WTC11 (cell line): ENCODE measurements around the gene OSBP2. TPM values are rescaled to one million over a fixed set of nuclear protein-coding genes. Genes with fewer than 3 reads are reported as not detected.

Experiments used
- ATAC-seq: fragments of 200-7000 bp; cut with Tn5 transposase; 2 replicates; pipeline ENCODE4 v1.10.0; 2021; ENCODE audit warnings: mild to moderate bottlenecking, moderate library complexity
- CTCF ChIA-PET: fragments of 300-600 bp; sonication (Branson Sonifier 250); formaldehyde crosslinking; loops from one replicate; lab custom pipeline; 2021; ENCODE audit warnings: antibody characterized with exemption; lab: Charles Lee
- POLR2A ChIA-PET: fragments of 350-600 bp; sonication (Branson Sonifier 250); formaldehyde crosslinking; loops from one replicate; lab custom pipeline; 2021; ENCODE audit warnings: antibody characterized with exemption; lab: Charles Lee
- DNase-seq: peaks from one replicate; pipeline ENCODE4 v3.0.0; 2021; ENCODE audit warnings: low spot score
- H3K27ac Mint-ChIP-seq: 2 replicates; pipeline ENCODE4 v1.8.0; 2021; ENCODE audit warnings: mixed read lengths
- H3K27me3 Mint-ChIP-seq: 2 replicates; pipeline ENCODE4 v1.8.0; 2021; ENCODE audit warnings: low read depth, mild to moderate bottlenecking, moderate library complexity, mixed read lengths
- H3K36me3 Mint-ChIP-seq: 2 replicates; pipeline ENCODE4 v1.8.0; 2021; ENCODE audit warnings: mixed read lengths
- H3K4me1 Mint-ChIP-seq: 2 replicates; pipeline ENCODE4 v1.8.0; 2022; ENCODE audit warnings: mixed read lengths
- H3K4me3 Mint-ChIP-seq: 2 replicates; pipeline ENCODE4 v1.8.0; 2021; ENCODE audit warnings: mild to moderate bottlenecking, moderate library complexity, mixed read lengths
- H3K9me3 Mint-ChIP-seq: 2 replicates; pipeline ENCODE4 v1.8.0; 2021; ENCODE audit warnings: mixed read lengths
- ATF1 ChIP-seq: sonication (generic); formaldehyde crosslinking; IDR thresholded peaks from 2 replicates; pipeline ENCODE4 v1.8.1; 2023; ENCODE audit warnings: mild to moderate bottlenecking, moderate library complexity, missing genetic modification reagents
- ELF4 ChIP-seq: sonication (generic); formaldehyde crosslinking; IDR thresholded peaks from 2 replicates; pipeline ENCODE4 v1.8.1; 2022; ENCODE audit warnings: low read depth, mild to moderate bottlenecking, moderate library complexity, missing genetic modification reagents
- FOXJ3 ChIP-seq: sonication (generic); formaldehyde crosslinking; IDR thresholded peaks from 2 replicates; pipeline ENCODE4 v1.9.0; 2021; ENCODE audit warnings: missing genetic modification reagents, mild to moderate bottlenecking, borderline replicate concordance
- FOXK1 ChIP-seq: sonication (generic); formaldehyde crosslinking; IDR thresholded peaks from 2 replicates; pipeline ENCODE4 v1.8.0; 2022; ENCODE audit warnings: mild to moderate bottlenecking, moderate library complexity, missing genetic modification reagents
- IRF2 ChIP-seq: sonication (generic); formaldehyde crosslinking; IDR thresholded peaks from 2 replicates; pipeline ENCODE4 v1.8.0; 2022; ENCODE audit warnings: low read depth, missing genetic modification reagents, borderline replicate concordance
- JUN ChIP-seq: sonication (generic); formaldehyde crosslinking; IDR thresholded peaks from 2 replicates; pipeline ENCODE4 v1.8.0; 2023; ENCODE audit warnings: mild to moderate bottlenecking, missing genetic modification reagents
- NFE2L1 ChIP-seq: sonication (generic); formaldehyde crosslinking; IDR thresholded peaks from 2 replicates; pipeline ENCODE4 v1.8.1; 2023; ENCODE audit warnings: missing genetic modification reagents
- NR2C2 ChIP-seq: sonication (generic); formaldehyde crosslinking; IDR thresholded peaks from 2 replicates; pipeline ENCODE4 v1.8.0; 2022; ENCODE audit warnings: mild to moderate bottlenecking, missing genetic modification reagents
- NR3C1 ChIP-seq: sonication (generic); formaldehyde crosslinking; conservative IDR thresholded peaks from 2 replicates; pipeline ENCODE4 v1.8.1; 2023; ENCODE audit warnings: low read depth, mild to moderate bottlenecking, missing genetic modification reagents
- OVOL2 ChIP-seq: fragments of 250-450 bp; sonication (Bioruptor Pico); IDR thresholded peaks from 2 replicates; pipeline ENCODE4 v1.9.0; 2021; ENCODE audit warnings: mild to moderate bottlenecking, borderline replicate concordance
- SMAD4 ChIP-seq: sonication (generic); formaldehyde crosslinking; IDR thresholded peaks from 2 replicates; pipeline ENCODE4 v1.8.0; 2022; ENCODE audit warnings: mild to moderate bottlenecking, missing genetic modification reagents
- SP1 ChIP-seq: sonication (generic); formaldehyde crosslinking; conservative IDR thresholded peaks from 2 replicates; pipeline ENCODE4 v1.8.1; 2022; ENCODE audit warnings: missing genetic modification reagents
- TEAD4 ChIP-seq: sonication (generic); formaldehyde crosslinking; IDR thresholded peaks from 2 replicates; pipeline ENCODE4 v1.8.0; 2022; ENCODE audit warnings: mild to moderate bottlenecking, missing genetic modification reagents
- ZNF263 ChIP-seq: sonication (generic); formaldehyde crosslinking; IDR thresholded peaks from 2 replicates; pipeline ENCODE4 v1.8.1; 2022; ENCODE audit warnings: low read depth, mild to moderate bottlenecking, moderate library complexity, missing genetic modification reagents
- total RNA-seq: library from RNA; stranded (reverse); gene quantifications from 3 replicates; pipeline ENCODE4 v1.2.3, GENCODE V29; 2021
- TF ChIP-seq, protein P1 (sequence below): fragments of 250-450 bp; sonication (Bioruptor Pico); IDR thresholded peaks from 2 replicates; pipeline ENCODE4 v1.9.0; 2021; ENCODE audit warnings: mild to moderate bottlenecking
- TF ChIP-seq, protein P2 (sequence below): sonication (generic); formaldehyde crosslinking; IDR thresholded peaks from 2 replicates; pipeline ENCODE4 v1.8.1; 2022; ENCODE audit warnings: missing genetic modification reagents, borderline replicate concordance
- TF ChIP-seq, protein P3 (sequence below): sonication (generic); formaldehyde crosslinking; IDR thresholded peaks from 2 replicates; pipeline ENCODE4 v1.8.1; 2023; ENCODE audit warnings: mild to moderate bottlenecking, missing genetic modification reagents, moderate library complexity
- TF ChIP-seq, protein P4 (sequence below): sonication (generic); formaldehyde crosslinking; IDR thresholded peaks from 2 replicates; pipeline ENCODE4 v1.8.0; 2022; ENCODE audit warnings: missing genetic modification reagents
- TF ChIP-seq, protein P5 (sequence below): fragments of 250-450 bp; sonication (Bioruptor Pico); IDR thresholded peaks from 2 replicates; pipeline ENCODE4 v1.8.0; 2021; ENCODE audit warnings: mild to moderate bottlenecking
- TF ChIP-seq, protein P6 (sequence below): sonication (generic); formaldehyde crosslinking; IDR thresholded peaks from 2 replicates; pipeline ENCODE4 v1.8.1; 2023; ENCODE audit warnings: mild to moderate bottlenecking, moderate library complexity, missing genetic modification reagents
- TF ChIP-seq, protein P7 (sequence below): sonication (generic); formaldehyde crosslinking; IDR thresholded peaks from 2 replicates; pipeline ENCODE4 v1.8.1; 2022; ENCODE audit warnings: mild to moderate bottlenecking, moderate library complexity, missing genetic modification reagents

Gene OSBP2
- total RNA-seq, 1 experiment from 2014 or later, result 4.1 TPM

DNA sequence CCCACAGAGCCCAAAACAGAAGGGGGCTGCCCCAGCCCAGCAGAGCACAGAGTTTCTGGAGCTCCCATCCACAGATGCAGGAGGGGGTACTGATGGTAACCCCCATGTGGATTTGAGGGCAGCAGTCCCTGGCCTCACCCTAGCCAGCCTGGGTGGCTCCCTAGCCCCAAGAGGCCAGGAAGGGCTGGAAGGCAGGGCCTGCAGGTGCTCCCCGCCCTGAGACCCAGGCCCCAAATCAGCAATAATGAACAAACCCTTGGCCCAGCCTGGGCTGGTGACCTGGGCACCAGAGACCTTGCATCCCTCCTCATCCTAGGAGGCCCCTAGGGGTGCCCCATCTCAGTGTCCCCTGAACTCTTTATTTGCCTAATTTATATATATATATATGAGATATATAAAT is 212.3 kb downstream of the OSBP2 start:
- no peak for TF ChIP-seq IRF2 (CRISPR knock-in tag)
- TF ChIP-seq, protein P1, sequence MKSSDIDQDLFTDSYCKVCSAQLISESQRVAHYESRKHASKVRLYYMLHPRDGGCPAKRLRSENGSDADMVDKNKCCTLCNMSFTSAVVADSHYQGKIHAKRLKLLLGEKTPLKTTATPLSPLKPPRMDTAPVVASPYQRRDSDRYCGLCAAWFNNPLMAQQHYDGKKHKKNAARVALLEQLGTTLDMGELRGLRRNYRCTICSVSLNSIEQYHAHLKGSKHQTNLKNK (CRISPR knock-in tag), result no peak
- TF ChIP-seq, protein P2, sequence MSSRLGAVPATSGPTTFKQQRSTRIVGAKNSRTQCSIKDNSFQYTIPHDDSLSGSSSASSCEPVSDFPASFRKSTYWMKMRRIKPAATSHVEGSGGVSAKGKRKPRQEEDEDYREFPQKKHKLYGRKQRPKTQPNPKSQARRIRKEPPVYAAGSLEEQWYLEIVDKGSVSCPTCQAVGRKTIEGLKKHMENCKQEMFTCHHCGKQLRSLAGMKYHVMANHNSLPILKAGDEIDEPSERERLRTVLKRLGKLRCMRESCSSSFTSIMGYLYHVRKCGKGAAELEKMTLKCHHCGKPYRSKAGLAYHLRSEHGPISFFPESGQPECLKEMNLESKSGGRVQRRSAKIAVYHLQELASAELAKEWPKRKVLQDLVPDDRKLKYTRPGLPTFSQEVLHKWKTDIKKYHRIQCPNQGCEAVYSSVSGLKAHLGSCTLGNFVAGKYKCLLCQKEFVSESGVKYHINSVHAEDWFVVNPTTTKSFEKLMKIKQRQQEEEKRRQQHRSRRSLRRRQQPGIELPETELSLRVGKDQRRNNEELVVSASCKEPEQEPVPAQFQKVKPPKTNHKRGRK (CRISPR knock-in tag), result no peak
- TF ChIP-seq, protein P3, sequence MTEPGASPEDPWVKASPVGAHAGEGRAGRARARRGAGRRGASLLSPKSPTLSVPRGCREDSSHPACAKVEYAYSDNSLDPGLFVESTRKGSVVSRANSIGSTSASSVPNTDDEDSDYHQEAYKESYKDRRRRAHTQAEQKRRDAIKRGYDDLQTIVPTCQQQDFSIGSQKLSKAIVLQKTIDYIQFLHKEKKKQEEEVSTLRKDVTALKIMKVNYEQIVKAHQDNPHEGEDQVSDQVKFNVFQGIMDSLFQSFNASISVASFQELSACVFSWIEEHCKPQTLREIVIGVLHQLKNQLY (CRISPR knock-in tag), result no peak
- TF ChIP-seq, protein P4, sequence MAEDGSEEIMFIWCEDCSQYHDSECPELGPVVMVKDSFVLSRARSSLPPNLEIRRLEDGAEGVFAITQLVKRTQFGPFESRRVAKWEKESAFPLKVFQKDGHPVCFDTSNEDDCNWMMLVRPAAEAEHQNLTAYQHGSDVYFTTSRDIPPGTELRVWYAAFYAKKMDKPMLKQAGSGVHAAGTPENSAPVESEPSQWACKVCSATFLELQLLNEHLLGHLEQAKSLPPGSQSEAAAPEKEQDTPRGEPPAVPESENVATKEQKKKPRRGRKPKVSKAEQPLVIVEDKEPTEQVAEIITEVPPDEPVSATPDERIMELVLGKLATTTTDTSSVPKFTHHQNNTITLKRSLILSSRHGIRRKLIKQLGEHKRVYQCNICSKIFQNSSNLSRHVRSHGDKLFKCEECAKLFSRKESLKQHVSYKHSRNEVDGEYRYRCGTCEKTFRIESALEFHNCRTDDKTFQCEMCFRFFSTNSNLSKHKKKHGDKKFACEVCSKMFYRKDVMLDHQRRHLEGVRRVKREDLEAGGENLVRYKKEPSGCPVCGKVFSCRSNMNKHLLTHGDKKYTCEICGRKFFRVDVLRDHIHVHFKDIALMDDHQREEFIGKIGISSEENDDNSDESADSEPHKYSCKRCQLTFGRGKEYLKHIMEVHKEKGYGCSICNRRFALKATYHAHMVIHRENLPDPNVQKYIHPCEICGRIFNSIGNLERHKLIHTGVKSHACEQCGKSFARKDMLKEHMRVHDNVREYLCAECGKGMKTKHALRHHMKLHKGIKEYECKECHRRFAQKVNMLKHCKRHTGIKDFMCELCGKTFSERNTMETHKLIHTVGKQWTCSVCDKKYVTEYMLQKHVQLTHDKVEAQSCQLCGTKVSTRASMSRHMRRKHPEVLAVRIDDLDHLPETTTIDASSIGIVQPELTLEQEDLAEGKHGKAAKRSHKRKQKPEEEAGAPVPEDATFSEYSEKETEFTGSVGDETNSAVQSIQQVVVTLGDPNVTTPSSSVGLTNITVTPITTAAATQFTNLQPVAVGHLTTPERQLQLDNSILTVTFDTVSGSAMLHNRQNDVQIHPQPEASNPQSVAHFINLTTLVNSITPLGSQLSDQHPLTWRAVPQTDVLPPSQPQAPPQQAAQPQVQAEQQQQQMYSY, result no peak
- TF ChIP-seq FOXJ3 (CRISPR knock-in tag), result no peak
- TF ChIP-seq SP1 (CRISPR knock-in tag), result no peak
- TF ChIP-seq NR3C1 (CRISPR knock-in tag), result no peak
- TF ChIP-seq FOXK1 (CRISPR knock-in tag), result no peak
- TF ChIP-seq SMAD4 (CRISPR knock-in tag), result no peak
- H3K9me3 Mint-ChIP-seq, result no peaks in the 10 kb centered on the region
- H3K27ac Mint-ChIP-seq, result no peak overlapping the region
- ATAC-seq (no peak), DNase-seq (no peak)
- ChIA-PET POLR2A (no interaction called here), CTCF (no interaction called here)
- no peak overlapping the region for H3K4me3 Mint-ChIP-seq
- no peaks in the 10 kb centered on the region for H3K27me3 Mint-ChIP-seq
- no peaks in the 10 kb centered on the region for H3K4me1 Mint-ChIP-seq
- H3K36me3 Mint-ChIP-seq, result peaks cover 21% of the 10 kb centered on the region

DNA sequence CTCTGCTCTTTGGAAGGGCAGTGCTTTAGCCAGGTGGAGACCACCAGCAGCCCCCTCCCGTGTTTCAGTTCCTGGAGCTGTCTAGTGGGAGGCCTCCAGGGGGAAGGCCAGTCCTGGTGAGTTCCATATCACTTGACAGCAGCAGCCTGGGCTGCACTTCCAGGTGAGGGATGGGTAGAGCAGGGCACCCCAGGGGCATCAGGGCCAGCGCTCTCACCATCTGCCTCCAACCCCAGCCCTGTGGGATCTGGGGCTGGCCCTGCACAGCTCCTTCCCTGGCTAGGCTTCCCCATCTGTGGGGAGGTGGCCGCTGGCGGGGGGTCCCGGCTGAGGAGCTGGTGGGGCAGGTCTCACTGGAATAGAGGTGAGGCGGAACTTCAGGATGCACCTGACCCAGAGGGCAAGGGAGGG is 213.4 kb downstream of the OSBP2 start:
- ChIA-PET CTCF (no interaction called here), POLR2A (interaction anchor here (0.6 kb wide), 1 partner anchor 1114 kb away, joined by 4 read pairs; no protein-coding TSS in a partner anchor)
- no peaks in the 10 kb centered on the region for H3K27me3 Mint-ChIP-seq
- TF ChIP-seq OVOL2 (CRISPR knock-in tag), result no peak
- TF ChIP-seq, protein P5, sequence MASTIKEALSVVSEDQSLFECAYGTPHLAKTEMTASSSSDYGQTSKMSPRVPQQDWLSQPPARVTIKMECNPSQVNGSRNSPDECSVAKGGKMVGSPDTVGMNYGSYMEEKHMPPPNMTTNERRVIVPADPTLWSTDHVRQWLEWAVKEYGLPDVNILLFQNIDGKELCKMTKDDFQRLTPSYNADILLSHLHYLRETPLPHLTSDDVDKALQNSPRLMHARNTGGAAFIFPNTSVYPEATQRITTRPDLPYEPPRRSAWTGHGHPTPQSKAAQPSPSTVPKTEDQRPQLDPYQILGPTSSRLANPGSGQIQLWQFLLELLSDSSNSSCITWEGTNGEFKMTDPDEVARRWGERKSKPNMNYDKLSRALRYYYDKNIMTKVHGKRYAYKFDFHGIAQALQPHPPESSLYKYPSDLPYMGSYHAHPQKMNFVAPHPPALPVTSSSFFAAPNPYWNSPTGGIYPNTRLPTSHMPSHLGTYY (CRISPR knock-in tag), result no peak
- no peaks in the 10 kb centered on the region for H3K4me1 Mint-ChIP-seq
- H3K9me3 Mint-ChIP-seq, result no peaks in the 10 kb centered on the region
- ATAC-seq, result no peak
- H3K4me3 Mint-ChIP-seq, result no peak overlapping the region
- no peak overlapping the region for H3K27ac Mint-ChIP-seq
- DNase-seq, result no peak
- H3K36me3 Mint-ChIP-seq, result peaks cover 13% of the 10 kb centered on the region

DNA sequence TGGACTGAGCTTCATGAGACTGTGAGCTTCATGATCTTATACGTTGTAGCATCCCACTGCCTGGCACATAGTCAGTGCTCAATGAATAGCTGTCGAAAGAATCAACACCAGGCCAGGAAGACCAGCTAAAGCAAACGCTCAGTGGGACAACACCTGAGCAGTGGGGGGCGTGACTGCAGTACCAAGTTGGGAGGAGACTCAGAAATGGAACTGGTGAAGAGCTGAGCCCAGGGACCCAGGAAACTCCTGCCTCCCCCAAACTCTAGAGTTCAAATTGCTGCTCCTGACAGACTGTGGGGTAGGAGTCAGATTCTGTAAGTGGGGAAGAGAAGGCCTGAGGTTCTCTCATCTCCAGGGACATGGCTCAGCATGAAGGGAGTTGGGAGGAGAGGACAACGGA is 214.6 kb downstream of the OSBP2 start:
- H3K4me1 Mint-ChIP-seq, result no peaks in the 10 kb centered on the region
- no peak overlapping the region for H3K4me3 Mint-ChIP-seq
- H3K27ac Mint-ChIP-seq, result no peak overlapping the region
- no peaks in the 10 kb centered on the region for H3K27me3 Mint-ChIP-seq
- ChIA-PET POLR2A (no interaction called here), CTCF (interaction anchor here (1.1 to 1.4 kb wide), 2 partner anchors 145 to 146 kb away, joined by 3 read pairs; no protein-coding TSS in a partner anchor)
- ATAC-seq (no peak), DNase-seq (no peak)
- no peaks in the 10 kb centered on the region for H3K9me3 Mint-ChIP-seq
- peaks cover 9% of the 10 kb centered on the region for H3K36me3 Mint-ChIP-seq
- no peak for TF ChIP-seq NFE2L1 (CRISPR knock-in tag)
- TF ChIP-seq, protein P6, sequence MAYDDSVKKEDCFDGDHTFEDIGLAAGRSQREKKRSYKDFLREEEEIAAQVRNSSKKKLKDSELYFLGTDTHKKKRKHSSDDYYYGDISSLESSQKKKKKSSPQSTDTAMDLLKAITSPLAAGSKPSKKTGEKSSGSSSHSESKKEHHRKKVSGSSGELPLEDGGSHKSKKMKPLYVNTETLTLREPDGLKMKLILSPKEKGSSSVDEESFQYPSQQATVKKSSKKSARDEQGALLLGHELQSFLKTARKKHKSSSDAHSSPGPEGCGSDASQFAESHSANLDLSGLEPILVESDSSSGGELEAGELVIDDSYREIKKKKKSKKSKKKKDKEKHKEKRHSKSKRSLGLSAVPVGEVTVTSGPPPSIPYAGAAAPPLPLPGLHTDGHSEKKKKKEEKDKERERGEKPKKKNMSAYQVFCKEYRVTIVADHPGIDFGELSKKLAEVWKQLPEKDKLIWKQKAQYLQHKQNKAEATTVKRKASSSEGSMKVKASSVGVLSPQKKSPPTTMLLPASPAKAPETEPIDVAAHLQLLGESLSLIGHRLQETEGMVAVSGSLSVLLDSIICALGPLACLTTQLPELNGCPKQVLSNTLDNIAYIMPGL (CRISPR knock-in tag), result no peak
- TF ChIP-seq NR2C2 (CRISPR knock-in tag), result no peak
- no peak for TF ChIP-seq ELF4
- no peak for TF ChIP-seq ZNF263 (CRISPR knock-in tag)
- no peak for TF ChIP-seq ATF1 (CRISPR knock-in tag)
- TF ChIP-seq, protein P2 (CRISPR knock-in tag), result no peak
- no peak for TF ChIP-seq TEAD4 (CRISPR knock-in tag)
- no peak for TF ChIP-seq JUN
- TF ChIP-seq, protein P7, sequence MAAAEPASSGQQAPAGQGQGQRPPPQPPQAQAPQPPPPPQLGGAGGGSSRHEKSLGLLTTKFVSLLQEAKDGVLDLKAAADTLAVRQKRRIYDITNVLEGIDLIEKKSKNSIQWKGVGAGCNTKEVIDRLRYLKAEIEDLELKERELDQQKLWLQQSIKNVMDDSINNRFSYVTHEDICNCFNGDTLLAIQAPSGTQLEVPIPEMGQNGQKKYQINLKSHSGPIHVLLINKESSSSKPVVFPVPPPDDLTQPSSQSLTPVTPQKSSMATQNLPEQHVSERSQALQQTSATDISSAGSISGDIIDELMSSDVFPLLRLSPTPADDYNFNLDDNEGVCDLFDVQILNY (CRISPR knock-in tag), result no peak
